AG10803 (cell line): ENCODE data around the gene PLCB4.
"Not testable (repeated sequence)": the region's sequence is repeated elsewhere in the genome, so short reads cannot be mapped to it uniquely, and the experiment has no call there.

Source experiments
- DNase-seq: peaks from one replicate; pipeline ENCODE4 v3.0.0; 2010; ENCODE audit warnings: low read depth
- H3K4me3 ChIP-seq: 2 replicates; pipeline ENCODE4 v1.5.1; 2011; ENCODE audit warnings: mild to moderate bottlenecking, low read length, control low read depth
- TF ChIP-seq, protein P1 (sequence below): conservative IDR thresholded peaks from 2 replicates; pipeline ENCODE4 v1.5.1; 2011; ENCODE audit warnings: mild to moderate bottlenecking, low read length, control low read depth, inconsistent platforms

The PLCB4 gene

DNA sequence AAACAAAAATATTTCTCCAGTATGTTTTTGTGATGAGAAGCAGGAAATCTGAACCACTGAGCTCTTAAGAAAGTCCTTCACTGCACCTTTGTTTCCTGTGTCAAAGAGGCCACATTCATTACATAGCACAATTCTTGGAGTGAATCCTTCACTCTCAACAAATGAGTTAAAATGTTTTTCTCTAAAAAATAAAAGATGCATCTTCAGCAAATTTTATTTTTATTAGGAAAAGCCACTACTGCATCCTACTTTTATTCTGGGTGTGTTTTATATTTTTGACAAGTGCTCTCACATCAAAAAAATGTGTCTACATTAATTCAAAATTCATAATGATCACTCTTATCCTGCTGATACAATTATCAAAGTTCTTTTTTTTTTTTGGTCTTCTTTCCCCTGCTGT lies 76.3 kb downstream of the PLCB4 start:
- H3K4me3 ChIP-seq, result no peak overlapping the region
- TF ChIP-seq, protein P1, sequence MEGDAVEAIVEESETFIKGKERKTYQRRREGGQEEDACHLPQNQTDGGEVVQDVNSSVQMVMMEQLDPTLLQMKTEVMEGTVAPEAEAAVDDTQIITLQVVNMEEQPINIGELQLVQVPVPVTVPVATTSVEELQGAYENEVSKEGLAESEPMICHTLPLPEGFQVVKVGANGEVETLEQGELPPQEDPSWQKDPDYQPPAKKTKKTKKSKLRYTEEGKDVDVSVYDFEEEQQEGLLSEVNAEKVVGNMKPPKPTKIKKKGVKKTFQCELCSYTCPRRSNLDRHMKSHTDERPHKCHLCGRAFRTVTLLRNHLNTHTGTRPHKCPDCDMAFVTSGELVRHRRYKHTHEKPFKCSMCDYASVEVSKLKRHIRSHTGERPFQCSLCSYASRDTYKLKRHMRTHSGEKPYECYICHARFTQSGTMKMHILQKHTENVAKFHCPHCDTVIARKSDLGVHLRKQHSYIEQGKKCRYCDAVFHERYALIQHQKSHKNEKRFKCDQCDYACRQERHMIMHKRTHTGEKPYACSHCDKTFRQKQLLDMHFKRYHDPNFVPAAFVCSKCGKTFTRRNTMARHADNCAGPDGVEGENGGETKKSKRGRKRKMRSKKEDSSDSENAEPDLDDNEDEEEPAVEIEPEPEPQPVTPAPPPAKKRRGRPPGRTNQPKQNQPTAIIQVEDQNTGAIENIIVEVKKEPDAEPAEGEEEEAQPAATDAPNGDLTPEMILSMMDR, result no peak
- no peak for DNase-seq

GRCh38 chr20:9146649-9147048 lies 77.8 kb downstream of the PLCB4 start:
- TF ChIP-seq, protein P1, result no peak
- DNase-seq, result no peak
- no peak overlapping the region for H3K4me3 ChIP-seq

DNA sequence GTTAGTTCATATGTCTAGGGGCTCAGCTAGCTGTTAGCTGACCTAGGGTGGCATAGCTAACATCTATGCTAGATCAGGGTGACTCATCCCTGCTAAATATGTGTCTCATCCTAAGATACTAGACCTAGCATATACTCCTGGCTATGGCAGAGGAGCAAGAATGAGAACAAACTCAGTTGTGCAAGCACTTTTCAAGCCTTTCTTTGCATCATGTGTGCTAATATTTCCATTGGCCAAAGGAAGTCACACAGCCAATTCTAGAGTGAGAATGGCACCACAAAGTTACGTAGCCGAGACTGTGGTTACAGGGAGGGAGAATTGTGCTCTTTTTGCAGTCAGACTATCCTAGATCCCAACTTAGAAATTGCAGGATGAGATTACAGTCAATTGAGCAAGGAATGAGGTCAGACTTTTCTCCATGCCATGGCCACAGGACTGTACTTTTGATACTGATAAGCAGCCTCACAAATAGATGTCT lies 78.7 kb downstream of the PLCB4 start:
- peak; percentile 83 for DNase-seq
- H3K4me3 ChIP-seq, result no peak overlapping the region
- TF ChIP-seq, protein P1, result no peak

GRCh38 chr20:9148291-9148690 lies 79.4 kb downstream of the PLCB4 start:
- no peak overlapping the region for H3K4me3 ChIP-seq

GRCh38 chr20:9149087-9149486 lies 80.2 kb downstream of the PLCB4 start:
- H3K4me3 ChIP-seq, result no peak overlapping the region
- DNase-seq, result no peak
- TF ChIP-seq, protein P1, result no peak

More at GRCh38 chr20:9148291-9148690, 79.4 kb downstream of the PLCB4 start:
- DNase-seq, result no peak
- TF ChIP-seq, protein P1, result no peak

DNA sequence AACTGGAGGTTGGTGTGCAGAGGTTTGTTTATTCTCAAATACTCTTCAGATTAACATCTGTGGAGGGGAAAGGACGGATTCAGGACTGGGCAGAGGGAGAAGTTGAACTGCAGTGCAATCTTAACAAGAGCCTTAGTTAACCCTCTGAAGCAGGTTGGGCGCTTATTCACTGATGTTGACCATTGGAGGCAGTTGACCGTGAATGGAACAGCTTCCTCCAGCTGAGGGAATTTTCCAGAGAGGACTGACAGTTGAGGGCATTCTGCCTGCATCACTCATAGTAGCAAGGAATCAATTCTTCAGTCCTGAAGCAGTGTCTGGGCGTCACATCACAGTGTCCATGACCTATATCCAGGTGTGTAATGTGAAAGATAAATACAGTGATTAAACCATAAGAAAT lies 80.9 kb downstream of the PLCB4 start:
- TF ChIP-seq, protein P1, result no peak
- H3K4me3 ChIP-seq, result no peak overlapping the region
- no peak for DNase-seq

- DNase-seq, result no peak
Measured at GRCh38 chr20:9150679-9151078, 81.8 kb downstream of the PLCB4 start.

DNA sequence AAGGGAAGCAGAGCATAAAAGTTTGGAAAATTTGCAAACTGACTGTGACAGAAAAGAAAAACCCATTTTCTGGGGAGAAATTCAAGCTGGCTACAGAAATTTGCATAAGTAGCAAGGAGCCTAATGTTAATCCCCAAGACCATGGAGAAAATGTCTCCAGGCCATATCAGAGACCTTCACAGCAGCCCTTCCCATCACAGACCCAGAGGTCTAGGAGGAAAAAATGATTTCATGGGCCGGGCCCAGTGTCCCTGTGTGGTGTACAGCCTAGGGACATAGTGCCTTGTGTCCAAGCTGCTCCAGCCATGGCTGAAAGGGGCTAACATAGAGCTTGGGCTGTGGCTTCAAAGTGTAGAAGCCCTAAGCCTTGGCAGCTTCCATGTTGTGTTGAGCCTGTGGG lies 83.3 kb downstream of the PLCB4 start:
- not testable (repeated sequence) for H3K4me3 ChIP-seq, DNase-seq

More at GRCh38 chr20:9150679-9151078, 81.8 kb downstream of the PLCB4 start:
- H3K4me3 ChIP-seq, result no peak overlapping the region
- TF ChIP-seq, protein P1, result no peak
